ENCODE results near the gene SF3B4.

- no peak for TF ChIP-seq CTCF (IDR thresholded peaks at IDR 0.05; ENCODE audit: insufficient read depth, low read depth, low read length)
- no peak for TF ChIP-seq EZH2 (IDR thresholded peaks at IDR 0.05; ENCODE audit: insufficient read depth, low read length)
Observed at GRCh38 chr1:149886396-149887195, 41.0 kb downstream of the SF3B4 start.

Data from astrocyte (in vitro differentiated cells and primary cell).